Kidney (tissue), 14 donors: ENCODE results near the gene SH3D19. TPM values are rescaled to one million over a fixed set of nuclear protein-coding genes. Genes with fewer than 3 reads are reported as not detected.

Source experiments
- DNase-seq, 5 donors: peaks; one replicate each; pipeline ENCODE4 v3.0.0-alpha.2; 2013 to 2020
- FAIRE-seq: peaks from 2 replicates; lab custom pipeline; 2012; peaks lifted over from hg19 to GRCh38; lab: Jason Lieb, UNC
- H3K27ac ChIP-seq, 2 donors: one replicate each; pipeline ENCODE4 v1.7.0; 2013; ENCODE audit warnings: low read depth in 2 of 2, low read length in 2 of 2, inconsistent platforms in 1 of 2
- H3K27me3 ChIP-seq: one replicate; pipeline ENCODE4 v1.7.1; 2013; ENCODE audit warnings: low read length, inconsistent platforms; ENCODE audit not compliant: control insufficient read depth, insufficient read depth
- H3K36me3 ChIP-seq, 3 donors: one replicate each; pipeline versions ENCODE4 v1.7.0 to v1.7.1; 2013; ENCODE audit warnings: low read length in 3 of 3, control low read depth in 1 of 3, inconsistent platforms in 1 of 3; ENCODE audit not compliant: insufficient read depth in 3 of 3, control insufficient read depth in 2 of 3
- H3K4me1 ChIP-seq, 3 donors: one replicate each; pipeline versions ENCODE4 v1.7.0 to v1.7.1; 2013; ENCODE audit warnings: low read length in 3 of 3, inconsistent platforms in 1 of 3, low read depth in 1 of 3; ENCODE audit not compliant: control insufficient read depth in 2 of 3, insufficient read depth in 2 of 3
- H3K4me3 ChIP-seq, 3 donors: one replicate each; pipeline versions ENCODE4 v1.7.0 to v1.8.1; 2013; ENCODE audit warnings: low read length in 3 of 3, control low read depth in 1 of 3, inconsistent platforms in 1 of 3
- H3K9ac ChIP-seq, 3 donors: one replicate each; pipeline versions ENCODE4 v1.7.0 to v1.7.1; 2013; ENCODE audit warnings: low read length in 3 of 3, control low read depth in 1 of 3, inconsistent platforms in 1 of 3
- H3K9me3 ChIP-seq, 3 donors: one replicate each; pipeline versions ENCODE4 v1.7.0 to v1.7.1; 2013; ENCODE audit warnings: low read length in 3 of 3, control low read depth in 1 of 3, inconsistent platforms in 1 of 3; ENCODE audit not compliant: control insufficient read depth in 2 of 3, insufficient read depth in 1 of 3
- CTCF ChIP-seq: IDR thresholded peaks from 3 replicates; pipeline ENCODE4 v1.5.1; 2012; ENCODE audit warnings: mild to moderate bottlenecking, moderate library complexity, borderline replicate concordance; ENCODE audit not compliant: insufficient read depth; ENCODE audit errors: extremely low read depth
- intact Hi-C: fragments of 100-400 bp; cut with DNase I; formaldehyde crosslinking; loops from one replicate; pipeline ENCODE4 v1.11.1; 2022
- polyA plus RNA-seq: library from polyadenylated mRNA; stranded (reverse); fragments of 350-450 nt; fragmentation: Illumina TruSeq; extraction: RNeasy Lipid Tissue Mini Kit (QIAGEN cat#74804); gene quantifications from one replicate; pipeline ENCODE4 v1.2.3, GENCODE V29; 2014; ENCODE audit warnings: low read depth, low replicate concordance; ENCODE audit not compliant: insufficient read depth
- total RNA-seq: library from RNA; stranded (reverse); fragmentation: NEBNext Ultra II Directional; extraction: Animal tissue kit (Norgen Biotek cat#: 25700); gene quantifications from one replicate; pipeline ENCODE4 v1.2.1, GENCODE V29; 2021
- donor health status: control.
- donor health status: control.
- donor health status: control.
- donor health status: control.
- donor health status: control.
- donor health status: DM: yes; HTN: yes; CAD: no.
- donor health status: Normal renal cell carcinoma (clear cell type).

Gene SH3D19
- total and polyA plus RNA-seq, 2 donors from 2014 or later = 13.6 to 36.8 TPM

GRCh38 chr4:151094290-151094751 lies 231.1 kb downstream of the SH3D19 start:
- peaks cover 0 to 2% (median 0%) of the 10 kb centered on the region in 3 donors for H3K4me1 ChIP-seq
- H3K36me3 ChIP-seq = no peaks in the 10 kb centered on the region
- FAIRE-seq = no peak
- H3K27ac ChIP-seq = no peak overlapping the region
- no peak overlapping the region for H3K9ac ChIP-seq
- no peak overlapping the region for H3K4me3 ChIP-seq
- no peak for TF ChIP-seq CTCF
- H3K27me3 ChIP-seq = no peaks in the 10 kb centered on the region
- no peaks in the 10 kb centered on the region for H3K9me3 ChIP-seq
- intact Hi-C loops = no loop called here
- DNase-seq = no peak

- Histone ChIP-seq H3K27me3 (no peaks in the 10 kb centered on the region), H3K4me1 (no peaks in the 10 kb centered on the region), H3K27ac (no peak overlapping the region), H3K36me3 (no peaks in the 10 kb centered on the region), H3K9ac (no peak overlapping the region), H3K9me3 (no peaks in the 10 kb centered on the region), H3K4me3 (no peak overlapping the region)
- no peak for TF ChIP-seq CTCF
- no peak for DNase-seq
- no peak for FAIRE-seq
- intact Hi-C loops = no loop called here
Measured at GRCh38 chr4:151093203-151093602, 232.2 kb downstream of the SH3D19 start.

- DNase-seq (no peak), FAIRE-seq (no peak)
- Histone ChIP-seq H3K9ac (no peak overlapping the region), H3K4me3 (no peak overlapping the region), H3K36me3 (no peaks in the 10 kb centered on the region), H3K4me1 (no peaks in the 10 kb centered on the region), H3K27me3 (no peaks in the 10 kb centered on the region), H3K9me3 (no peaks in the 10 kb centered on the region), H3K27ac (no peak overlapping the region)
- TF ChIP-seq CTCF = no peak
- intact Hi-C loops = no loop called here
Measured at GRCh38 chr4:151092488-151092887, 232.9 kb downstream of the SH3D19 start.

- intact Hi-C loops = no loop called here
Measured at GRCh38 chr4:151091047-151091446, 234.4 kb downstream of the SH3D19 start.

More at GRCh38 chr4:151091047-151091446, 234.4 kb downstream of the SH3D19 start:
- H3K4me3 ChIP-seq = no peak overlapping the region
- H3K9me3 ChIP-seq = no peaks in the 10 kb centered on the region
- no peak for TF ChIP-seq CTCF
- H3K27me3 ChIP-seq = no peaks in the 10 kb centered on the region
- no peaks in the 10 kb centered on the region for H3K36me3 ChIP-seq
- H3K9ac ChIP-seq = no peak overlapping the region
- no peaks in the 10 kb centered on the region for H3K4me1 ChIP-seq
- no peak overlapping the region for H3K27ac ChIP-seq
- FAIRE-seq (no peak), DNase-seq (no peak)
